Activated CD8-positive, alpha-beta memory T cell treated with anti-CD3 and anti-CD28 coated beads, Interleukin-2, amount 10 ng/mL, durations not matched to agents 7 days and 5 days (primary cell): Measurements from ENCODE around the gene TMEM255A. TPM values are rescaled to one million over a fixed set of nuclear protein-coding genes. Genes with fewer than 3 reads are reported as not detected.

Source experiments
- ATAC-seq: fragments of 150-1000 bp; cut with Tn5 transposase; one replicate; pipeline ENCODE4 v1.10.0; 2021; ENCODE audit warnings: moderate library complexity
- CTCF ChIA-PET: fragments of 350-600 bp; sonication (Branson Sonifier 250); formaldehyde crosslinking; loops from one replicate; lab custom pipeline; 2021; ENCODE audit warnings: antibody characterized with exemption; lab: Charles Lee
- DNase-seq: peaks from one replicate; pipeline ENCODE4 v3.0.0-alpha.2; 2020
- H3K27ac Mint-ChIP-seq: one replicate; pipeline ENCODE4 v1.8.0; 2021; ENCODE audit warnings: mild to moderate bottlenecking, mixed read lengths
- H3K27me3 Mint-ChIP-seq: one replicate; pipeline ENCODE4 v1.8.0; 2021; ENCODE audit warnings: mixed read lengths
- H3K36me3 Mint-ChIP-seq: one replicate; pipeline ENCODE4 v1.8.0; 2021; ENCODE audit warnings: mild to moderate bottlenecking, mixed read lengths
- H3K4me1 Mint-ChIP-seq: one replicate; pipeline ENCODE4 v1.8.0; 2021; ENCODE audit warnings: mixed read lengths
- H3K4me3 Mint-ChIP-seq: one replicate; pipeline ENCODE4 v1.8.0; 2021; ENCODE audit warnings: mild to moderate bottlenecking, moderate library complexity, mixed read lengths
- H3K9me3 Mint-ChIP-seq: one replicate; pipeline ENCODE4 v1.8.0; 2022; ENCODE audit warnings: low read depth, mixed read lengths
- total RNA-seq, 2 experiments: library from RNA; stranded (reverse); gene quantifications; one replicate each; pipeline ENCODE4 v1.2.3, GENCODE V29; 2021

Gene TMEM255A
- total RNA-seq, 2 experiments from 2014 or later = 0.15 TPM; not detected in 1

- H3K4me3 Mint-ChIP-seq = no peak overlapping the region
- ATAC-seq = no peak
- CTCF ChIA-PET = interaction anchor here (1.1 to 2.9 kb wide), 3 partner anchors 9 to 51 kb away, joined by 3 to 10 read pairs (median 5); partner anchors contain the start of genes TMEM255A and ZBTB33
Measured at GRCh38 chrX:120301497-120301896, 9.8 kb downstream of the TMEM255A start.

GRCh38 chrX:120299928-120300327, 11.3 kb downstream of the TMEM255A start:
- DNase-seq = no peak
- ATAC-seq = no peak
- Mint-ChIP-seq H3K9me3 (no peaks in the 10 kb centered on the region), H3K27ac (no peak overlapping the region), H3K36me3 (no peaks in the 10 kb centered on the region), H3K4me3 (no peak overlapping the region), H3K4me1 (peaks cover 19% of the 10 kb centered on the region), H3K27me3 (no peaks in the 10 kb centered on the region)
- CTCF ChIA-PET = no interaction called here

More at GRCh38 chrX:120301497-120301896, 9.8 kb downstream of the TMEM255A start:
- DNase-seq = no peak
- no peak overlapping the region for H3K27ac Mint-ChIP-seq
- no peaks in the 10 kb centered on the region for H3K27me3 Mint-ChIP-seq
- no peaks in the 10 kb centered on the region for H3K36me3 Mint-ChIP-seq
- peaks cover 26% of the 10 kb centered on the region for H3K4me1 Mint-ChIP-seq
- H3K9me3 Mint-ChIP-seq = no peaks in the 10 kb centered on the region

- H3K27ac Mint-ChIP-seq = no peak overlapping the region
- H3K4me3 Mint-ChIP-seq = no peak overlapping the region
- CTCF ChIA-PET = no interaction called here
- H3K9me3 Mint-ChIP-seq = no peaks in the 10 kb centered on the region
- DNase-seq (no peak), ATAC-seq (no peak)
- no peaks in the 10 kb centered on the region for H3K27me3 Mint-ChIP-seq
- H3K36me3 Mint-ChIP-seq = no peaks in the 10 kb centered on the region
- peaks cover 19% of the 10 kb centered on the region for H3K4me1 Mint-ChIP-seq
Measured at GRCh38 chrX:120297923-120298322, 13.3 kb downstream of the TMEM255A start.

GRCh38 chrX:120294651-120295050, 16.6 kb downstream of the TMEM255A start:
- Mint-ChIP-seq H3K4me1 (peaks cover 3% of the 10 kb centered on the region), H3K9me3 (no peaks in the 10 kb centered on the region), H3K4me3 (no peak overlapping the region), H3K27ac (no peak overlapping the region), H3K27me3 (no peaks in the 10 kb centered on the region), H3K36me3 (no peaks in the 10 kb centered on the region)
- DNase-seq (no peak), ATAC-seq (no peak)
- CTCF ChIA-PET = no interaction called here

- peaks cover 3% of the 10 kb centered on the region for H3K4me1 Mint-ChIP-seq
- H3K9me3 Mint-ChIP-seq = no peaks in the 10 kb centered on the region
- no peak for DNase-seq
- CTCF ChIA-PET = interaction anchor here (1.2 kb wide), 1 partner anchor 9 kb away, joined by 4 read pairs; no protein-coding TSS in a partner anchor
- H3K27ac Mint-ChIP-seq = no peak overlapping the region
- H3K36me3 Mint-ChIP-seq = no peaks in the 10 kb centered on the region
- no peaks in the 10 kb centered on the region for H3K27me3 Mint-ChIP-seq
- ATAC-seq = no peak
- H3K4me3 Mint-ChIP-seq = no peak overlapping the region
Measured at GRCh38 chrX:120293015-120293414, 18.2 kb downstream of the TMEM255A start.

- DNase-seq = no peak
- H3K36me3 Mint-ChIP-seq = no peaks in the 10 kb centered on the region
- no peak overlapping the region for H3K27ac Mint-ChIP-seq
- CTCF ChIA-PET = no interaction called here
- ATAC-seq = no peak
- no peaks in the 10 kb centered on the region for H3K27me3 Mint-ChIP-seq
- H3K9me3 Mint-ChIP-seq = no peaks in the 10 kb centered on the region
- H3K4me1 Mint-ChIP-seq = peaks cover 3% of the 10 kb centered on the region
- H3K4me3 Mint-ChIP-seq = no peak overlapping the region
Measured at GRCh38 chrX:120291211-120291610, 20.1 kb downstream of the TMEM255A start.

GRCh38 chrX:120290107-120290506, 21.2 kb downstream of the TMEM255A start:
- ATAC-seq = no peak
- Mint-ChIP-seq H3K4me3 (no peak overlapping the region), H3K27me3 (no peaks in the 10 kb centered on the region), H3K27ac (no peak overlapping the region), H3K36me3 (no peaks in the 10 kb centered on the region), H3K4me1 (peaks cover 3% of the 10 kb centered on the region), H3K9me3 (no peaks in the 10 kb centered on the region)
- DNase-seq = no peak
- CTCF ChIA-PET = no interaction called here

- DNase-seq = no peak
- CTCF ChIA-PET = no interaction called here
- no peak overlapping the region for H3K27ac Mint-ChIP-seq
- H3K36me3 Mint-ChIP-seq = no peaks in the 10 kb centered on the region
- no peaks in the 10 kb centered on the region for H3K4me1 Mint-ChIP-seq
- no peaks in the 10 kb centered on the region for H3K9me3 Mint-ChIP-seq
- no peak for ATAC-seq
- H3K27me3 Mint-ChIP-seq = no peaks in the 10 kb centered on the region
- no peak overlapping the region for H3K4me3 Mint-ChIP-seq
Measured at GRCh38 chrX:120287513-120288112, 23.6 kb downstream of the TMEM255A start.

- ATAC-seq = no peak
- Mint-ChIP-seq H3K4me3 (no peak overlapping the region), H3K27ac (no peak overlapping the region), H3K9me3 (no peaks in the 10 kb centered on the region), H3K36me3 (no peaks in the 10 kb centered on the region), H3K4me1 (no peaks in the 10 kb centered on the region), H3K27me3 (no peaks in the 10 kb centered on the region)
- CTCF ChIA-PET = no interaction called here
- no peak for DNase-seq
Measured at GRCh38 chrX:120286733-120287512, 24.3 kb downstream of the TMEM255A start.

GRCh38 chrX:120282697-120283096, 28.6 kb downstream of the TMEM255A start:
- no peaks in the 10 kb centered on the region for H3K9me3 Mint-ChIP-seq
- H3K4me3 Mint-ChIP-seq = no peak overlapping the region
- no peaks in the 10 kb centered on the region for H3K27me3 Mint-ChIP-seq

GRCh38 chrX:120281761-120282160, 29.5 kb downstream of the TMEM255A start:
- no peaks in the 10 kb centered on the region for H3K9me3 Mint-ChIP-seq
- CTCF ChIA-PET = no interaction called here
- no peak overlapping the region for H3K27ac Mint-ChIP-seq
- no peak overlapping the region for H3K4me3 Mint-ChIP-seq
- no peaks in the 10 kb centered on the region for H3K27me3 Mint-ChIP-seq
- DNase-seq (no peak), ATAC-seq (no peak)
- H3K36me3 Mint-ChIP-seq = no peaks in the 10 kb centered on the region
- no peaks in the 10 kb centered on the region for H3K4me1 Mint-ChIP-seq

More at GRCh38 chrX:120282697-120283096, 28.6 kb downstream of the TMEM255A start:
- H3K27ac Mint-ChIP-seq = no peak overlapping the region
- H3K36me3 Mint-ChIP-seq = no peaks in the 10 kb centered on the region
- CTCF ChIA-PET = no interaction called here
- H3K4me1 Mint-ChIP-seq = no peaks in the 10 kb centered on the region
- ATAC-seq (no peak), DNase-seq (no peak)

GRCh38 chrX:120281021-120281624, 30.1 kb downstream of the TMEM255A start:
- no peaks in the 10 kb centered on the region for H3K9me3 Mint-ChIP-seq
- no peaks in the 10 kb centered on the region for H3K36me3 Mint-ChIP-seq
- H3K27ac Mint-ChIP-seq = no peak overlapping the region
- no peaks in the 10 kb centered on the region for H3K27me3 Mint-ChIP-seq
- CTCF ChIA-PET = no interaction called here
- DNase-seq (no peak), ATAC-seq (no peak)
- no peaks in the 10 kb centered on the region for H3K4me1 Mint-ChIP-seq
- H3K4me3 Mint-ChIP-seq = no peak overlapping the region

GRCh38 chrX:120274958-120275357, 36.3 kb downstream of the TMEM255A start:
- CTCF ChIA-PET = interaction anchor here (0.7 kb wide), 1 partner anchor 191 kb away, joined by 3 read pairs; no protein-coding TSS in a partner anchor
- Mint-ChIP-seq H3K27me3 (peaks cover 2% of the 10 kb centered on the region), H3K9me3 (no peaks in the 10 kb centered on the region), H3K27ac (no peak overlapping the region), H3K36me3 (no peaks in the 10 kb centered on the region), H3K4me3 (no peak overlapping the region), H3K4me1 (no peaks in the 10 kb centered on the region)
- ATAC-seq = no peak
- no peak for DNase-seq
